Measurements from ENCODE around the gene TDP1. TPM values are rescaled to one million over a fixed set of nuclear protein-coding genes. Genes with fewer than 3 reads are reported as not detected.

Gene TDP1
- total RNA-seq, 1 donor from 2014 or later, result 54.7 TPM

DNA sequence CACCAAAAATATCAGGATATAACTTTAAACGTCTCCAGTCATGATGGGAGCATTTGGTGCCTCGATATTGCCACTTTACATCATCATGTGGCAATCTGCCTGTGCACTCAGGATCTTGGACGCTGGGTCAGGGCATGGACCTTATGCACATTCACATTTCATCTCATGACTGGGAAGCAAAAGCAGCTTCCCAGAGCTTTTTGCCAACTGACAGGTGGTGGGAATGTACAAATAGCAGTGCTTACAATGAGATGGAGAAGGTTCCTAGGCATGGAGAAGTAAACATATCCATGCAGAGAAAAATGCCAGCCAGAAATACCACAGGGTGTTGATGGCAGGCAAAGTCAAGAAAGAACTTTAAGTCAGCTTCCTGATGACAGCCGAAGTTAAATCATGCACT, 31.5 kb upstream of the TDP1 start:
- no peak overlapping the region for H3K4me3 Mint-ChIP-seq
- no peak overlapping the region for H3K27ac Mint-ChIP-seq
- peaks cover 7% of the 10 kb centered on the region for H3K36me3 Mint-ChIP-seq (ENCODE audit: low read depth)
- DNase-seq (no peak), ATAC-seq (ENCODE audit: low read depth) (no peak)
- ChIA-PET POLR2A (no interaction called here), CTCF (interaction anchor here (0.7 to 1.9 kb wide), 2 partner anchors 15 to 897 kb away, joined by 3 to 6 read pairs; no protein-coding TSS in a partner anchor)
- intact Hi-C loops (cut with micrococcal nuclease), result no loop called here
- no peaks in the 10 kb centered on the region for H3K27me3 Mint-ChIP-seq
- H3K9me3 Mint-ChIP-seq, result no peaks in the 10 kb centered on the region
- H3K4me1 Mint-ChIP-seq, result no peaks in the 10 kb centered on the region
- TF ChIP-seq, protein P1, sequence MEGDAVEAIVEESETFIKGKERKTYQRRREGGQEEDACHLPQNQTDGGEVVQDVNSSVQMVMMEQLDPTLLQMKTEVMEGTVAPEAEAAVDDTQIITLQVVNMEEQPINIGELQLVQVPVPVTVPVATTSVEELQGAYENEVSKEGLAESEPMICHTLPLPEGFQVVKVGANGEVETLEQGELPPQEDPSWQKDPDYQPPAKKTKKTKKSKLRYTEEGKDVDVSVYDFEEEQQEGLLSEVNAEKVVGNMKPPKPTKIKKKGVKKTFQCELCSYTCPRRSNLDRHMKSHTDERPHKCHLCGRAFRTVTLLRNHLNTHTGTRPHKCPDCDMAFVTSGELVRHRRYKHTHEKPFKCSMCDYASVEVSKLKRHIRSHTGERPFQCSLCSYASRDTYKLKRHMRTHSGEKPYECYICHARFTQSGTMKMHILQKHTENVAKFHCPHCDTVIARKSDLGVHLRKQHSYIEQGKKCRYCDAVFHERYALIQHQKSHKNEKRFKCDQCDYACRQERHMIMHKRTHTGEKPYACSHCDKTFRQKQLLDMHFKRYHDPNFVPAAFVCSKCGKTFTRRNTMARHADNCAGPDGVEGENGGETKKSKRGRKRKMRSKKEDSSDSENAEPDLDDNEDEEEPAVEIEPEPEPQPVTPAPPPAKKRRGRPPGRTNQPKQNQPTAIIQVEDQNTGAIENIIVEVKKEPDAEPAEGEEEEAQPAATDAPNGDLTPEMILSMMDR (IDR thresholded peaks at IDR 0.05), result no peak

DNA sequence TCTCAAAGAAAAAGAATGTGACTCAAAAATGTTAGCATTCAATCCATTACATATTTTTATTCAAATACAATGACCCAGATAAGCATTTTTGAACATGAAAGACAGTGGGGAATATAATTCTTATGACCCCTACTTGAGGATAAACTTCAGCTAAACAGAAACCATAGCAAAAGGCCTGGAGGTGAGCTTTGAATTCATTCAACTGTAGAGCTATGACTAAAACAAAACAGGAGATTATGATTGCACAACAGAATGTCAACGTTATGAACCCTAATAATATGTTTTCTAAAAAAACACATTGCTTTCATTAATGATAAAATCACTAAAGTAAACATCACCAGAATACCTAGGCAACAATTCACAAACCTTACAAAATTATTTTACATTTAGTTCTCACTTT, 29.0 kb upstream of the TDP1 start:
- CTCF ChIA-PET, result no interaction called here
- intact Hi-C loops (cut with micrococcal nuclease), result no loop called here
- POLR2A ChIA-PET, result no interaction called here
- Mint-ChIP-seq H3K36me3 (ENCODE audit: low read depth) (peaks cover 21% of the 10 kb centered on the region), H3K27ac (no peak overlapping the region), H3K27me3 (no peaks in the 10 kb centered on the region), H3K4me3 (no peak overlapping the region), H3K4me1 (no peaks in the 10 kb centered on the region), H3K9me3 (no peaks in the 10 kb centered on the region)
- ATAC-seq (ENCODE audit: low read depth) (no peak), DNase-seq (no peak)
- TF ChIP-seq, protein P1 (IDR thresholded peaks at IDR 0.05), result no peak

DNA sequence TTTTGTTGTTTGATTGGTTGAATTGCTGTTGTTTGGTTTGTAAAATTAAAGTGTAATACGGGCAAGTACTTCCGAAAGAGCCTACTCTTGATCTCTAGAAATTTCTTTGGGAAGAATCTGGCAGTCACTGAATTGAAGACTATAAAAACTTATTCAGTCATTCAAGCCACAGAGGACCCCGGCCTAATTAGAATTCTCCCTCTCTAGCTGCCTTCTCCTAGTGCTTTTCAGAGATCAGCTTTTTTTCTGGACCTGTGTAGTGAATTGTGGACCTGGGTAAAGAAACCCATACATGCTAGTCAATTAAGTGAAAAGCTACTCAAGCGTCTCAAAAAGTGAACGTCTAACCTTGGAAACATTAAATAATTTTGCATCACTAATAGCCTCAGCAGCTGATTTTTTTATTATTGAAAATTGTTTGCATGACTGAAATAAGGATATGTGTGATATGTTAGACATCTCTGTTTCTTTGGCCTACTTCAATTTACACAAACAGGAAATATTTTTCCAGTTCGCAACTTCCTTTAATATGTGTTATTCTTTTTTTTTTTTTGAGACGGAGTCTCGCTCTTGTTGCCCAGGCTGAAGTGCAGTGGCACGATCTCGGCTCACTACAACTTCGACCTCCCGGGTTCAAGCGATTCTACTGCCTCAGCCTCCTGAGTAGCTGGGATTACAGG, 28.4 kb upstream of the TDP1 start:
- TF ChIP-seq, protein P1 (IDR thresholded peaks at IDR 0.05), result no peak
- Mint-ChIP-seq H3K36me3 (ENCODE audit: low read depth) (peaks cover 26% of the 10 kb centered on the region), H3K27ac (no peak overlapping the region), H3K4me1 (no peaks in the 10 kb centered on the region), H3K4me3 (no peak overlapping the region), H3K27me3 (no peaks in the 10 kb centered on the region), H3K9me3 (no peaks in the 10 kb centered on the region)
- ChIA-PET CTCF (no interaction called here), POLR2A (no interaction called here)
- DNase-seq (no peak), ATAC-seq (ENCODE audit: low read depth) (no peak)
- intact Hi-C loops (cut with micrococcal nuclease), result no loop called here

DNA sequence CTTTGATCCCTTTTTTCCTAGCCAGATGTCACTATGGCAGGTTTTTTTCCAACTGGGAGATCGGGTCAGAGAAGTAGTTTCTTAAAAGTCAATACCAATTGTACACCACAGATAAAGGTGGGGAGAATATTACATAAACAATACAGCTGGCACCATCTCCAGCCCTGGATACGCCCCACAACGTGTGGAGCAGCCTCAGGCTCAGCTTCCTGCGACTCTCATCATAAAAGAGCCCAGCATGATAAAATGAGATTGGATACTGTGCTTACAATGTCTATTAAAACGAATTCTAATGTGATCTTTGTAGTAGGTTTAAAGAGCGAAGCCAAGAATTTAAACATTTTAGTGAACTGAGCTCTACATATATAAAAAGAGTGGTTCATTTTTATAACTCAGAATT, 22.7 kb upstream of the TDP1 start:
- no peak overlapping the region for H3K27ac Mint-ChIP-seq
- H3K36me3 Mint-ChIP-seq (ENCODE audit: low read depth), result peaks cover 22% of the 10 kb centered on the region
- DNase-seq, result no peak
- ChIA-PET POLR2A (no interaction called here), CTCF (interaction anchor here (1.1 kb wide), 1 partner anchor 906 kb away, joined by 3 read pairs; no protein-coding TSS in a partner anchor)
- no peak overlapping the region for H3K4me3 Mint-ChIP-seq
- H3K27me3 Mint-ChIP-seq, result no peaks in the 10 kb centered on the region
- TF ChIP-seq, protein P1 (IDR thresholded peaks at IDR 0.05), result no peak
- no peak for ATAC-seq (ENCODE audit: low read depth)
- intact Hi-C loops (cut with micrococcal nuclease), result no loop called here
- no peaks in the 10 kb centered on the region for H3K4me1 Mint-ChIP-seq
- no peaks in the 10 kb centered on the region for H3K9me3 Mint-ChIP-seq

DNA sequence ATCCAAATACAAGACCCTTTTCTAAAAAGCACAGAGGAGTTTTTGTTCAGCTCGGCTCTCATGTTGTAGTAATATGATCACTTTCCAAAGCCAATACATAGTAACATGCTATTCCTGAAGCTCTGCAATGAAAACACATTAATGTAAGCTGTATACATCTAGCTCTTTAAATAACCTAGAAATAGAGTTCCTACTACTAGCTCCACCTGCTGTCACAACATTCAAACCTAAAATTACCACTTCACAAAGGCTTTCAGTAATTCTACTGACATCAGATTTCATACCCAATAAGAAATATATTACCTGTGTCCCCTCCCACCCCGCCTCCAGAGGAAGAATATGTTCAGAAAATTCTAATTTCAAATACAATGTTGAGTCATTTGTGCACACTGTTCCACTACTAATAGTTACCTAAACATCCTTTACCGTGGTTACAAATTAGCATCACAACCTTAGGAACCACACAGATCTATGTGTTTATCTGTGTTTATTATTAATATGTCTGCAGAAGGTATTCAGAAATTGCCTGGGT, 19.0 kb upstream of the TDP1 start:
- no peaks in the 10 kb centered on the region for H3K27me3 Mint-ChIP-seq
- CTCF ChIA-PET, result interaction anchor here (1.5 kb wide), 1 partner anchor 299 kb away, joined by 3 read pairs; no protein-coding TSS in a partner anchor
- no peak overlapping the region for H3K4me3 Mint-ChIP-seq
- TF ChIP-seq, protein P1 (IDR thresholded peaks at IDR 0.05), result no peak
- H3K27ac Mint-ChIP-seq, result no peak overlapping the region
- H3K36me3 Mint-ChIP-seq (ENCODE audit: low read depth), result peaks cover 8% of the 10 kb centered on the region
- no peaks in the 10 kb centered on the region for H3K4me1 Mint-ChIP-seq
- DNase-seq (no peak), ATAC-seq (ENCODE audit: low read depth) (no peak)
- H3K9me3 Mint-ChIP-seq, result no peaks in the 10 kb centered on the region
- POLR2A ChIA-PET, result no interaction called here
- intact Hi-C loops (cut with micrococcal nuclease), result no loop called here

Measured in activated B cell treated with CpG ODN at 0.5 μM for 24 hours (primary cell).